Stimulated activated CD8-positive, alpha-beta memory T cell treated with anti-CD3 and anti-CD28 coated beads, Interleukin-15, amount 100 ng/mL, for 1 hour (primary cell): Measurements from ENCODE around the gene BCL2.

Source experiments
- DNase-seq: peaks from one replicate; pipeline ENCODE4 v3.0.0-alpha.2; 2020; ENCODE audit warnings: low read depth

The BCL2 gene

GRCh38 chr18:63284827-63285733, 34.5 kb downstream of the BCL2 start:
- DNase-seq, result no peak

GRCh38 chr18:63284173-63284799, 35.3 kb downstream of the BCL2 start:
- no peak for DNase-seq

- no peak for DNase-seq
Measured at GRCh38 chr18:63283305-63284094, 36.1 kb downstream of the BCL2 start.

GRCh38 chr18:63282793-63283192, 36.8 kb downstream of the BCL2 start:
- DNase-seq, result no peak

GRCh38 chr18:63273222-63273927, 46.2 kb downstream of the BCL2 start:
- no peak for DNase-seq

- no peak for DNase-seq
Measured at GRCh38 chr18:63272638-63273037, 46.9 kb downstream of the BCL2 start.

- DNase-seq, result no peak
Measured at GRCh38 chr18:63271881-63272299, 47.7 kb downstream of the BCL2 start.

GRCh38 chr18:63271148-63271547, 48.4 kb downstream of the BCL2 start:
- no peak for DNase-seq

- no peak for DNase-seq
Measured at GRCh38 chr18:63267975-63268721, 51.4 kb downstream of the BCL2 start.

- DNase-seq, result no peak
Measured at GRCh38 chr18:63266888-63267790, 52.4 kb downstream of the BCL2 start.

- DNase-seq, result no peak
Measured at GRCh38 chr18:63265326-63265725, 54.2 kb downstream of the BCL2 start.

- no peak for DNase-seq
Measured at GRCh38 chr18:63264871-63265270, 54.7 kb downstream of the BCL2 start.

GRCh38 chr18:63263444-63263843, 56.1 kb downstream of the BCL2 start:
- no peak for DNase-seq

GRCh38 chr18:63262369-63263335, 56.9 kb downstream of the BCL2 start:
- no peak for DNase-seq

GRCh38 chr18:63261029-63261428, 58.5 kb downstream of the BCL2 start:
- no peak for DNase-seq

- no peak for DNase-seq
Measured at GRCh38 chr18:63260380-63260754, 59.2 kb downstream of the BCL2 start.

- DNase-seq, result no peak
Measured at GRCh38 chr18:63259567-63260379, 59.8 kb downstream of the BCL2 start.
